GM19328 (cell line): ENCODE measurements around the gene IFI27L1.
A peak's percentile ranks its signal among the peaks of the same experiment; 100 is the strongest.

Source experiments
- ATAC-seq: cut with Tn5 transposase; IDR thresholded peaks from one replicate; pipeline ENCODE4 v1.9.1; 2021; ENCODE audit warnings: mild to moderate bottlenecking, moderate library complexity; ENCODE audit not compliant: unreplicated experiment

IFI27L1 gene

GRCh38 chr14:94113490-94113889 is 32.4 kb downstream of the IFI27L1 start:
- ATAC-seq: no peak

- ATAC-seq: no peak
Observed at GRCh38 chr14:94113908-94114588, 32.9 kb downstream of the IFI27L1 start.

- no peak for ATAC-seq
Observed at GRCh38 chr14:94114589-94115057, 33.5 kb downstream of the IFI27L1 start.

GRCh38 chr14:94115058-94115591 is 34.0 kb downstream of the IFI27L1 start:
- ATAC-seq: no peak

GRCh38 chr14:94115631-94116030 is 34.5 kb downstream of the IFI27L1 start:
- no peak for ATAC-seq

- ATAC-seq: no peak
Observed at GRCh38 chr14:94116701-94117100, 35.6 kb downstream of the IFI27L1 start.

- ATAC-seq: no peak
Observed at GRCh38 chr14:94117856-94118255, 36.7 kb downstream of the IFI27L1 start.

- no peak for ATAC-seq
Observed at GRCh38 chr14:94119071-94119470, 38.0 kb downstream of the IFI27L1 start.

GRCh38 chr14:94120667-94121340 is 39.7 kb downstream of the IFI27L1 start:
- no peak for ATAC-seq

GRCh38 chr14:94121485-94121884 is 40.4 kb downstream of the IFI27L1 start:
- no peak for ATAC-seq

- no peak for ATAC-seq
Observed at GRCh38 chr14:94122438-94122837, 41.3 kb downstream of the IFI27L1 start.

- no peak for ATAC-seq
Observed at GRCh38 chr14:94123296-94123695, 42.2 kb downstream of the IFI27L1 start.

GRCh38 chr14:94123868-94124267 is 42.8 kb downstream of the IFI27L1 start:
- no peak for ATAC-seq

- no peak for ATAC-seq
Observed at GRCh38 chr14:94124582-94125377, 43.7 kb downstream of the IFI27L1 start.

- ATAC-seq: no peak
Observed at GRCh38 chr14:94125659-94126418, 44.7 kb downstream of the IFI27L1 start.

- ATAC-seq: no peak
Observed at GRCh38 chr14:94126419-94126677, 45.2 kb downstream of the IFI27L1 start.

GRCh38 chr14:94126800-94127199 is 45.7 kb downstream of the IFI27L1 start:
- no peak for ATAC-seq

- ATAC-seq: no peak
Observed at GRCh38 chr14:94127330-94127729, 46.2 kb downstream of the IFI27L1 start.

GRCh38 chr14:94128216-94128839 is 47.2 kb downstream of the IFI27L1 start:
- ATAC-seq: no peak

GRCh38 chr14:94129111-94129757 is 48.1 kb downstream of the IFI27L1 start, which contains the start of gene IFI27L2:
Gene IFI27L2 (minus strand): TSS chr14:94129604. CDS start chr14:94129564, 40 bp downstream.
- ATAC-seq: peak; percentile 88
